ENCODE measurements around the gene CSMD2.

Gene CSMD2

DNA sequence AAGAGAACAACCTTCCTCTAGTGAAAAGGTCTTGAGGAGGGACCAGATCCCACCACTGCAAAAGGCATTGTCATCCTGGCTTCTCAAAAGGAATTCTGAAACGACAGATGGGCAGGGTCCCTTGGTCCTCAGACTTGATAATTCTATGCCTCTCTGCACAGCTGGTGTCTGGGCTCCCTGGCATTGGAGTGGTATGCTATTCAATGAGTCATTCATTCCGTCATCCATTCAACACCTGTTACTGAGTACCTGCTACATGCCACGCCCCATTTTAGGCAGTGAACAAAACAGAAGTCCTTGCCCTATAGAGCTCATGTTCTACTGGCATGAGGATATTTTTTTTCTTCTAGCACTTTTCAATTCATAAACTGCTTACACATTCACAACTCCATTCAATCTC, 347.0 kb downstream of the CSMD2 start:
- DNase-seq (ENCODE audit: low read depth), result no peak

DNA sequence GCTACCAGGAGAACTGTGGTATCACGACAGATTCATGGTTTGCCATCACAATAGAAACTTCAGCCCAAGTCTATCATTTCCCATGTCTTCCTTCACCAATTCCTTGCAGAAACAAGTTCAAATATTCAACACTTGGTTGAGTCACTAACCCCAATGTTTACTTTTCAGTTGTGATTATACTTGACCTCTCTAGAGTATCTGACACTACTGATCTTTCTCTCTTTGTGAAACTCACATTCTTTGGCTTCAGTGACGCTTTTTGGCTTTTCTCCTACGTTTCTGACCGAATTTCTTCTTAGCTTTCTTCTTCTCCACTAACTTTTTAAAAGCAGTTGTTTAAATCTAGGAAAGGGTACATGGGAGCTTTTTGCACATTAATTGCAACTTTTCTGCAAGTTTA, 350.0 kb downstream of the CSMD2 start:
- no peak for DNase-seq (ENCODE audit: low read depth)

DNA sequence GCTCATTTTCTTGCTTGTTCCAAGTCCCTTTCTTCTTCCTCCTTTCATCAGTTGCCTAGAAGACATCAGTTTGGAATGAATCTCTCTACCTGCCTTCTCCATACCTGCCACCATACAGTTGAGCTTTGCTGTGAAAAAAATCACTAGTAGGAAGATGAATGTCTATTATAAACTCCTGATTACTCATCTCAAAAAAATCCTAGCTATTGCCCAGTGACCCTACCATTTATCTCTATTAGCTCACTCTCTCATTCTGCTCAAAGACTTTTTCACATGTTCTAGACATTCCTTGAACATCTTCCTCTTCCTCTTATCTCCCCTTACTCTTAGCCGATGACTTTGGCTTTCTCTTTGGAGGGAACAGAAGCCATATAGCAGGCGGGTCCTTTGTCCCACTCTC, 350.9 kb downstream of the CSMD2 start:
- DNase-seq (ENCODE audit: low read depth), result no peak

DNA sequence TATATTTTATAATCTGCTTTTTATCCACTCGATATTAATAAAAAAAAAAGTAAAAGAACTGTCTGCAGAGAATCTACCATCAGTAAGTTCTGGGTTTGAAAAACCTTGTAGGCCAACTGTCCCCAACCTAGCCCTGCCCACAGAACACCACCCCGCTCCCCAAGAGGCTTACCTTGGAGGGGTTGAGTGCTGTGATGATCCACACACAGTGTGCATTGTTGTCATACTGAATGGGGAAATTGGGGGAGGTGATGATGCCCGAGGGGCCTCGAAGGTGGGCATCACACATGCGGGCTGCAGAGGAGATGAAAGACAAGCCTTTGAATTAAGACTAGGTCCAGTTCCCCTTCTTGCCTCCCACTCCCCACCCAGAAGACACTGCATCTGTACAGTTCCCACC, 354.5 kb downstream of the CSMD2 start:
- no peak for DNase-seq (ENCODE audit: low read depth)

DNA sequence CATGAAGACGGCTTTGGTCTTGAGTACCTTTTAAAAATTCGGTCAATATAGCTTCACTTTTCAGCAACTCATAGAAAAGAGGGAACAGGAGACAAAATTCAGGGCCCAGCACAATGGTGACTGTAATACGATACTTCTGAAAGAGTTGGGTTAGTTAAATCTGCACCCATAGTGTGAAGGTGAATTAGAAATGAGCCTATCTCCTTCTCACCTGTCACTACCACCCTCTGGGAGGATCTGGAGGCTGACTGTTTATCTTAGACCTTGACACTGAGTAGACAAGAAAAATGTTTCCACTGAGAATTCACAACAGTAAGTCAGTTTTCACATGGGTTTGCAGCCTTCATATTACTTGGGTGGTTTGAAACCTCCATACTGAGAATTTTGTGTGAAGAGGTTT, 359.0 kb downstream of the CSMD2 start:
- DNase-seq (ENCODE audit: low read depth), result no peak

DNA sequence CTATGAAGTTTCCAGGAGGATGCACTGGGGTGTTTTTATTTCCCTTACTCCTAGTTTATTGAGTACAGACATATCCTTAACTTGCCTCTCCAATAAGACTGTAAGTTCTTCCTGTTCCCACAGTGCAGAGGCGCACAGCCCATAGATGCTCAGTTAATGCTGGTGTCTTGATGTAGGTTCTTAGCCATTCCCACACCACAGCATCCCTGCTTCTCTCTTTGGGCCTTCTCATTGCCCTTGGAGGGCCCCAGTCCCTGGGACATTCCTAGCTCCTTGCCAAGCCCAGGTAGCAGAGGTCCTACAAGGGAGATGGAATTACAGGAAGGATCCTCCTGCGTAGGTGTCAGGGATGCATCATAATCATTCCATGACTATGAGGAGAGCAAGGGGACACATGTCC, 362.8 kb downstream of the CSMD2 start:
- DNase-seq (ENCODE audit: low read depth), result no peak

DNA sequence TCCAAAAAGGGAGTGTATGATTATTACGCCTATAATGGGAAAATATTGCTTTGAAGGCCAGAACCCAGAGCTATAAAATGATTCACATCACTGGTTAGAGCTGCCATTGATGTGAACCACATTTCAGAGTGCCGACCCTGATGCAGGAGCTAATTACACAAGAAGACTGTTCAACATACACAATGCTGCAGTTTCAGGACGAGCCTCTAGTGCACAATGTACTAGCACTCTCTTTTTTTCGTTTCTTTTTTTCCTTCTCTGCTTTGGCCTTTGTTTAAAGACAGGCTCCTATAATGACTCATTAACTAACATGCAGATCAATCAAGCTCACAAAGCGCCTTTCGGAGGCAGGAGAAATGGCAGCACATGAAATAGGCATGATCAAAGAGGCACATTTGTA, 367.2 kb downstream of the CSMD2 start:
- no peak for DNase-seq (ENCODE audit: low read depth)

DNA sequence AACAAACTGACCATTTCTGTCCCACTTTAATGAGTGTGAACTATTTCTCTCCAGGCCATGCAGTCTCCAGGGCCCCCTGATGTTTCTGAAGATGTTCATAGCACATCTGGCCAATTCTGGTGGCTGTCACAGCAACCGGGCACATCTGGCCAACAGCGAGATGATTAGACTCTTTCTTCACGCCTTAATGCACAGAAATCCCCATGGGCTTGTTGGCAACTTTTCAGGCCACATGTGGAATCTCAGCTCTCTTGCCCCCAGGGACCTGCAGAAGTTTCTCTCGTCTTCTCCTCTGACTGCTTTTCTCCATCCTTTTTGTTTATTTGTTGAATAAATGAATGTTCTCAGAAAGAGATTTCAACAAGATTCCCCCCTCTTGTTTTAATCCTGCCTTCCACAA, 372.4 kb downstream of the CSMD2 start:
- no peak for DNase-seq (ENCODE audit: low read depth)

DNA sequence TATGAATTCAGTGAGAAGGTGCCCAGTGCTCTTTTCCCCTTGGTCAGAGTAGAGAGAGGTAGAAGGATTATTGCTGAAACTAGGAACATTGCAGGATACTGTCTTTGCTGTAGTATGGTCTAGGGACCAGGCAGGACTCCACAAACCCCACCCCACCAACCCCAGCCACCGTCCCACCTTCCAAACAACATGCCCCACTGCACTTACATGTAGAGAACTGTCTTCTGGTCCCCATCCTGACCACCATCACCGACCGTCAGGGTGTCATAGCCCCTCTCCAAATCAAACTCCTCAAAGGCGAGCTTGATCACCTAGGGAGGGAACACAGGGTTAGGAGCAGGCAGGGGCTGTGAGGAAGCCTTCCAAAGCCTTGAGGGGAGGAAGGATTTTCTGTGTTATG, 372.8 kb downstream of the CSMD2 start:
- no peak for DNase-seq (ENCODE audit: low read depth)

DNA sequence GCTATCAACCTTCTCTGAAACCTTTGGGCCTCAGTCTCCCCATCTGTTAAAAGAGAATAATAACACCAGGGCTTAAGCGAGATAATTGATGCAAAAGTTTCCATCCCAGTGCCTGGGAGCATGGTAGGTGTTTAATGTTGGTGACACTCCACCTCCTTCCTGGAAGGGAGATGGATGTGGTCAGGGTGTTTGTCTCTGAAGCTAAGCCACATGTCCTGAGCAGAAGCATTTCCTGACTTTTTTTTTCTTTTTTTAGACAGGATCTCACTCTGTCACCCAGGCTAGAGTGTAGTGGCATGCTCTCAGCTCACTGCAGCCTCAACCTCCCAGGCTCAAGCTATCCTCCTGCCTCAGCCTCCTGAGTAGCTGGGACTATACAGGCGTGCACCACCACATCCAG, 373.8 kb downstream of the CSMD2 start:
- DNase-seq (ENCODE audit: low read depth), result no peak

DNA sequence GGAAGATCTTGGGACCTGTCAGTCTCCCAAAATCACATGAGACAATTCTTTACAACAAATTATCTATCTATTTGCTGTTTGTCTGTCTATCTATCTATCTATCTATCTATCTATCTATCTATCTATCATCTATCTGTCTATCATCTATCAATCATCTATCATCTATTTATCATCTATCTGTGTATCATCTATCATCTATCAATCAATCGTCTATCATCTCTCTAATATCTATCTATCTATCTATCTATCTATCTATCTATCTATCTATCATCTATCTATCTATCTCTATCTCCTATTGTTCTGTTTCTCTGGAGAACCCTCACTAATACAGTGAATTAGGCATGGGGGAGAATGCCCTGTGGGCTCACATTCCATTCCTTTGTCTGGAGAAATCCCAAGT, 374.5 kb downstream of the CSMD2 start:
- DNase-seq (ENCODE audit: low read depth), result no peak

DNA sequence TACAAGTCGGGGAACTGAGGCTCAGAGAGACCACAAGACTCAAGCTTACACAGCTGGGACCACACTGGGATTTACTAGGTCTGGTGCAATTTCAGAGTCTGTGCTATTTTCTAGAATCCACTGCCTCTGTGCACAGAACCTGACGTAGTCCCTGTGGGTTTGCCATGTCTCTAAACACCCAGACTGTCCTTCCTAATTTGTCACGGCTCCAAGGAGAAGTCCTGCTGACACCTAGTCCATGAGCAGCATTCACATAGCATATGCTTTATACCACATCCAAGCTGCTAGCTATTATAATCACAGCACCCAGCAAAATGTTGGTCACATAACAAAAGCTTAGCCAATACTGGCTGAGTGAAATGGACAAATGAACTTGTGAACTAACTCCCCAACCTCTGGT, 380.2 kb downstream of the CSMD2 start:
- no peak for DNase-seq (ENCODE audit: low read depth)

DNA sequence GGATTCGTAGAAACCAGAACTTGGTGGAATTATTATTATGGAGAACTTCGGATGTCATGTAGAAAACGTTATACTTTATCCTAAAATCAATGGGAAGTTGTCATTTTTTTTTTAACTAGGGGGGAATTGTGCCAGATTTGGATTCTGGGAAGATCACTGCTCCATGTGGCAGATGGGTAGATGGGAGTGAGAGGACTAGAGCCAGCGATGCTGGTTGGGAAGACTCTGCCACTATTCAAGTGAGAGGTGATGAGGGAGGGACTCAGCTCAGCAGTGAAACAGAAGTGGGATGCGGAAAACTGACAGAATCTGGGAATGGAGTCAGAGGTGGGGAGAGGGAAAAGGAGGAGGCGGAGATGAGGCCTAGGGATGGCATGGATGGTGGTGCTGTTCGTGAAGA, 382.3 kb downstream of the CSMD2 start:
- no peak for DNase-seq (ENCODE audit: low read depth)

DNA sequence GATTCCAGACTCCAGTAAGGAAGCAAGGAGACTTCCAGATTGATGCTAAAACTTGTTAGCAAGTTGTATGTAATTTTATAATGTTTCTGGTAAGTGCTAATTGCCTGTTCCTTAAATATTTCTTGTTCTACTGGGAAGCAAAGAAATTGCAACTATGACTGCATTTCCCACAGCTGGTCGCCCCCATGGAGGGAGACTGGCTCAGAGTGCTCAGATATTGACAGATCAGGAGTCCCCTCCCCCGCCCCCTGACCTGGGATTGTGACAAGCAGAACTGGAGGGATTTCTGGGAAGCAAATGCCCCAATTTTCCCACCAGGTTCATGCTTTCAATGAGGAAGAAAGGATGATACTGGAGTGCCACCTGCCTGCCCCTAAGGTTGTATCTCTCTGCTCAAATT, 383.4 kb downstream of the CSMD2 start:
- DNase-seq (ENCODE audit: low read depth), result no peak

DNA sequence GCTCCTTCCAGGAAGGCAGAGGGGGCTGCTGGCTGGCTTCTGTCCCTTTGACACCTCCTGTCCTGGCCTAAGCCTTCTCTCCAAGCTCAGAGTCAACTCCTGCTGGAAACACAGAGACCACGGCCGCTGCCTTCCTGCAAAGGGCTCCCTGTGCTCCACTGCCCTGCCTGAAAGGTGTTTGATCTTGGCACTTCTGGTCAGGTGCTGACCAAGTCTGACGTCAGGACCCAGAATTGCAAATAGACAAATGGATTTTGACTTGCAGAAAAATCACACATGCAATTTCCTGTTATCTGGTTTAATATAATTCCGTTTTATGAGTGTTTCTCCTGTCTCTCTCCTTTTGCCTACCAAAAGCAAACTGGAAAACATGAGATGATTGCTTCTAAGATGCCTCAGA, 387.7 kb downstream of the CSMD2 start:
- no peak for DNase-seq (ENCODE audit: low read depth)

DNA sequence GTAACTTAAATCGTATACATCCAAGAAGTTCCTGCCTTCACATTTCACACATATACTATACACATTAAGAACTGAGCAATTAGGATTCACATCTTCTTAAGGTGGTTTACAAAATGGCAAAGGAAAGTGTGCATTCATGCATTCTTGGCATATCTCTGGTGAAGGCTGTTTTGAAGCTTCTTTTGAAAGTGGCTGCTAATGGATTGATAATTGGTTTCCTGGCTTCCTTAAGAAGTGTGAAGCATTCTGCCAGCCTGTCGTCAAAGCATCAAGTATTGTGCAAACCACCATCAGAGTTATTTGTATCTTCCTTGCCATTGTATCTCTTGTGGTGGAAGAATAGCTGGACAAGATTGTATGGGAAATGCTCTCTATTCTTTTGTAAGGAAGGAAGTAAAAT, 396.2 kb downstream of the CSMD2 start:
- DNase-seq (ENCODE audit: low read depth), result no peak

DNA sequence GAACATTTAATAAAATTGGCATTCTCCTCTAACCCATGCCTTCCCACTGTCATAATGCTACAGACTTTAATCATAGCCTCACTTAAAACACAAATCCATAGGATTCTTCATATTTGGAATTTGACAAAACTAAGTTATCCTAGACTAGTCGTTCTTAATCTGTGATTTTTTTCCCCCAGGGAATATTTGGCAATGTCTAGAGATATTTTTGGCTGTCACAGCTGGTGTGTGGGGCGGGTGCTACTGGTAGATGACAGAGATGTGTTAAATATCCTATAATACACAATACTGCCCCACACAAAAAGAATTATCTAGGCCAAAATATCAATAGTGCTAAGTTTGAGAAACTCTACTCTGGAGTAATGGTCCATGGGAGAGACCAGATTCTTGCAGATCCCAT, 396.9 kb downstream of the CSMD2 start:
- no peak for DNase-seq (ENCODE audit: low read depth)

DNA sequence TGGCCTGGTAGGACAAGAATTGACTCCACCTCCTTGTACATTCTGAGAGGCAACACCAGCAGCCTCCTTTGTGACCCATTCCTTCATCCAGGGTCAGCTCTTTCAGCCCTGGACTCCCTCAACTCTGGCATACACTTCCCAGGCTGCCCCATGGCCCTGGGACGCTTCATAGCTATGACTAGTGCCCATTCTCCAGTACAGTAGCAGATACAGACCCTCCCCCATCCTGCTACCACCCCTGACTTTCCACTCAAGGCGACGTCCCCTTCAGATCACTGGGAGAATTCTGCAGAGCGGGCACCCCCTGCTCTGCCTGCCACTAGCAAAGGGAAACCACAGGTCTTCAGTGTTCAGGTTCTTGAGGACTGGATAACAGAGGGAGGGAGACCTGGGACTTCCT, 400.9 kb downstream of the CSMD2 start:
- DNase-seq (ENCODE audit: low read depth), result no peak

DNA sequence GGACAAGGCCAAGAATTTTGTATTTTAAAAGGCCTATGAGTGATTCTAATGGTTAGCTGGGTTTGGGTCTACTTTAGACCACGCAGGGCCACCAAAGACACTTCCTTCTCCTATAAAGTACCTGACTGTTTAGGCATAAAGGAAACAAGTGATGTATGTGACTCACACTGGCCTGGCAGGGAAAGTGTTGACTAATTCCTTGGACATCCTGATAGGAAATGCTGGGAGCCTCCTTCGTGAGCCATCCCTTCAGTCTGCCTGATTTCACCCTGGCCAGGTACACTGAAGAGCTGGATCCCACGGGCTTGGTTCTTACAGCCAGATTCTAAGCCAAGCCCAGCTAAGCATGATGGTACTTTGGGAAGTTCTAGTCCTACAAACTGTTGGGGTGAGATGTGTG, 401.6 kb downstream of the CSMD2 start:
- no peak for DNase-seq (ENCODE audit: low read depth)

DNA sequence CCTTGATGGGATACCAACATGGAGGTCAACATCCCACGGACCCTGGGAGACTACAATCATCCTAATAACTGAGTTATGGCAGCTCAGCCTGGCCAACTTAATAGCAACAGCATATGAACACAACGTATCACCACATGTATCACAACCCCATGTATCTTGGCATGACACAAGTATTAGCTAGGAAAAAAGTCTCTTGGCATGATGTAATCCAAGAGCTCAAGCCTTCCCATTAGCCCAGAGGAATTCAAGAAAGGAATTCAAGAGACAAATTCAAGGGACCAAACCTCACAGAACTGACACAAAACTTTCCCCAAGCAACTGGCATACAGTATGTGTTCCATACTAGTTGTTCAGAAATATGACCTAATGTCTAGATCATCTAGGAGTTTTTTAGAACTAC, 402.1 kb downstream of the CSMD2 start:
- no peak for DNase-seq (ENCODE audit: low read depth)

DNA sequence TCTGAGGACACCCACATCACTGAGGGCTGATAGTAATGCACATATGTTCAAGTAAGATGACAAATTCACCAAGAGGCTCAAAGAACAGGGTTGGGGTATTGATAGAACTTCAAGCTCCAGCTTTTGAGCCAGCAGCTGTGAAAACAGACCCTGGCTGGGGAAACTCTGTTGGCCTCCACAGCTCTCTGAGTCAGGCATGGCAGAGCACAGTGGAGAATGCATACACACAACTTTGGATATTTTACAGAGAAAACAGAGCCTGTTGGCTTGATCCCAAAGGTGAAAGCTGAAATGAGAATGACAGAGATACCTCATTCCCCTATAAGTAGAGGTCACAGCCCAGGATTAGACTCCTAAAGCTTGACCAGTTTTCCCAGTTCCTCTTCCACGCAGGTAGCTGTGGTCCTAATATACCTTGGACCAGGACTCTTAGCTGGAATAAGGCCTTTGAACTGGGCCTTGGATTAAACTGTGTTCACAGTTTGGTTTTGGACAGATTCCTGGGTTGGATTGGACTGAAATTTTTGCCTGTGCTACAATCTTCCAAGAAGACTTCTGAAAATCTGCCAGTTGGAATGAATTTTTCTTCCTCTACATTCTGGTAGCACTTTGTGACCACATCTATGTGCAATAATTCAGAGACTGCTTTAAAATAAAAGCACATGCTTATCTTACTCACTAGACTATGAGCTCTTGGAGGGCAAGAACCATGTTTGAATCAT, 402.8 kb downstream of the CSMD2 start:
- DNase-seq (ENCODE audit: low read depth), result no peak

DNA sequence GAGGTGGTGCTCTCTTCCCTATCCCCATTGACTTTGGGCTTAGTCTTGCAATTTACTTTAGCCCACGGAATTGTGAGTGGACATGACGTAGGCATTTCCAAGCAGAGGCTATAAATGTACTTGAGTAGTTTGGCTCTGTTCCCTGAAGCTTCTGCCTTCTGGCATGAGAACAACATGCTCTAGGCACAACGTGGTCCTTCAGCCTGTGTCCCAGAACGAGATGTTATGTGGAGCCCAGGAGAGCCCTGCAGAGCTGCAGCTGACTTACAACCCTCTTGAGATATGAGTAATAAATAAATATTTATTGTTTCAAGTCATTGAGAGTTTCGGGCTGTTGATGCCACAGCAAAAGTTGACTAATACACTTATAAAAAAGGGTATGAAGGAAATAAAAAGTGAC, 406.3 kb downstream of the CSMD2 start:
- DNase-seq (ENCODE audit: low read depth), result no peak

DNA sequence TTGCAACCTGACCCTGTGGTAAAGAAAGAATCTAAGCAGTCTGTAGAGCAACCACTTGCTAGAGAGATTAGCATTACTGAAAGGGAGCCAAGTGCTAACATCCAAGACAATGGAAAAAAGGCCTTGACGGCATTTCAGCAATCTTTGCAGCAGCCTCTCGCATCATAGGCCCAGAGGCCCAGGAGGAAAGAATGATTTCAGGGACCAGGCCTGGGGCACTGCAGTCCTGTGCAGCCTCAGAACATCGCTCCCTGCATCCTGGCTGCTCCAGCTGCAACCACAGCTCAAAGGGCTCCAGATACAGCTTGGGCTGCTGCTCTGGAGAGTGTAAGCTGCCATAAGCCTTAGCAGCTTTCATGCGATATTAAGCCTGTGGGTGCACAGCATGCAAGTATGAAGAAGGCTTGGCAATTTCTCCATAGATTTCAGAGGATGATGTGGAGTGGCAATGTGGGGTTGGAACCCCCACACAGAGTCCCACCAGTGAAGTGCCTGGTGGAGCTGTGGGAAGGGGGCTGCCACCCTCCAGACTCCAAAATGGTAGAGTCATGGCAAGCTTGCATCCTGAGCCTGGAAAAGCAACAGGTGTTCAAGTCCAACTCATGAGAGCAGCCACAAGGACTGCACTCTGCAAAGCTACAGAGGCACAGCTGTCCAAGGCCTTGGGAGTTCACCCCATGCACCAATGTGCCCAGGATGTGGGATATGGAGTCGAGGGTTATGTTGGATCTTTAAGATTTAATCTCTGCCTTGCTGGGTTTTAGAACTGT, 411.8 kb downstream of the CSMD2 start:
- DNase-seq (ENCODE audit: low read depth), result no peak

DNA sequence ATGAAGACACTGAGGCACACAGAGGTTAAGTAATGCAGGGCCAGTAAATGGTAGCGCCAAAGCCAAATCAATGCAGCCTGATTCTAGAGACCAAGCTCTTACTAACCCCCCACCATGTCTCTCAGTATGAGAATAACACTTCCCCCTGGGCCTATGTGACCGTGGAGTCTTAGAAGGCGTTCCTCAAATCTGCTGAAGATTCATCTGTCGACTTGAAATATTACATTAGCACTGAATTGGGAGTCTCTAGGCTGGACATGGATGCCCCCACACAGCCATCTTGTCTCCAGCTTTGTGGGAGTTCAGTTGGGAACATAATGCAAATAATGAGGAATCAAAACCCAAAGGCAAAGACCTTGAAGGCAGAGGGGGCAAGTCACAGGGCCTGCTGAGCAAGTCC, 419.1 kb downstream of the CSMD2 start:
- DNase-seq (ENCODE audit: low read depth), result no peak
